Measurements from ENCODE around the gene RANBP2.

The RANBP2 gene

GRCh38 chr2:108778857-108779256 is 59.6 kb downstream of the RANBP2 start:
- DNase-seq (ENCODE audit: low read depth): no peak
- TF ChIP-seq, protein P1, sequence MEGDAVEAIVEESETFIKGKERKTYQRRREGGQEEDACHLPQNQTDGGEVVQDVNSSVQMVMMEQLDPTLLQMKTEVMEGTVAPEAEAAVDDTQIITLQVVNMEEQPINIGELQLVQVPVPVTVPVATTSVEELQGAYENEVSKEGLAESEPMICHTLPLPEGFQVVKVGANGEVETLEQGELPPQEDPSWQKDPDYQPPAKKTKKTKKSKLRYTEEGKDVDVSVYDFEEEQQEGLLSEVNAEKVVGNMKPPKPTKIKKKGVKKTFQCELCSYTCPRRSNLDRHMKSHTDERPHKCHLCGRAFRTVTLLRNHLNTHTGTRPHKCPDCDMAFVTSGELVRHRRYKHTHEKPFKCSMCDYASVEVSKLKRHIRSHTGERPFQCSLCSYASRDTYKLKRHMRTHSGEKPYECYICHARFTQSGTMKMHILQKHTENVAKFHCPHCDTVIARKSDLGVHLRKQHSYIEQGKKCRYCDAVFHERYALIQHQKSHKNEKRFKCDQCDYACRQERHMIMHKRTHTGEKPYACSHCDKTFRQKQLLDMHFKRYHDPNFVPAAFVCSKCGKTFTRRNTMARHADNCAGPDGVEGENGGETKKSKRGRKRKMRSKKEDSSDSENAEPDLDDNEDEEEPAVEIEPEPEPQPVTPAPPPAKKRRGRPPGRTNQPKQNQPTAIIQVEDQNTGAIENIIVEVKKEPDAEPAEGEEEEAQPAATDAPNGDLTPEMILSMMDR (IDR thresholded peaks at IDR 0.05; ENCODE audit: insufficient read depth, low read depth, low read length, missing control alignments): no peak
- H3K4me3 ChIP-seq (ENCODE audit: low read depth, low read length): no peak overlapping the region

GRCh38 chr2:108786008-108786353 is 66.7 kb downstream of the RANBP2 start:
- DNase-seq (ENCODE audit: low read depth): no peak
- H3K4me3 ChIP-seq (ENCODE audit: low read depth, low read length): peak overlapping the region; percentile 66
- TF ChIP-seq, protein P1 (IDR thresholded peaks at IDR 0.05; ENCODE audit: insufficient read depth, low read depth, low read length, missing control alignments): no peak

- DNase-seq (ENCODE audit: low read depth): peak; percentile 94
Observed at GRCh38 chr2:108786354-108787215, 67.3 kb downstream of the RANBP2 start, which contains the start of gene CCDC138. CCDC138 (plus strand) TSS chr2:108786771; CDS start chr2:108786823, 52 bp downstream.

DNA sequence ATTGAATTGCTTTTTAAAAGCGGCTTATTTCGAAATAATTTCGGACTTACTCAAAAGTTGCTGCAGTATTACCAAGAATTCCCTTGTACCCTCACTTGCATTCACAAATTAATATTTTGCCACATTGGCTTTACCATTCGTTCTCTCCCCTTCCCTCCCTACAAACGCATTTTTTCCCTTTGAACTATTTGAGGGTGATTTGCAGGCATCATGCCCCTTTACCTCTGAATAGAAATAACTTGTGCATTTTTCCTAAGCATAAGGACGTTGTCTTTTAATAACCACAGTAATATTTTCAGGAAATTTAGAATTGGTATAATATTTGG is 67.9 kb downstream of the RANBP2 start:
- TF ChIP-seq, protein P1 (IDR thresholded peaks at IDR 0.05; ENCODE audit: insufficient read depth, low read depth, low read length, missing control alignments): no peak
- no peak for DNase-seq (ENCODE audit: low read depth)

More at GRCh38 chr2:108786354-108787215, 67.3 kb downstream of the RANBP2 start, which contains the start of gene CCDC138:
- peak within 1 kb of the TSS; percentile 66 for H3K4me3 ChIP-seq (ENCODE audit: low read depth, low read length)
- TF ChIP-seq, protein P1 (IDR thresholded peaks at IDR 0.05; ENCODE audit: insufficient read depth, low read depth, low read length, missing control alignments): no peak

DNA sequence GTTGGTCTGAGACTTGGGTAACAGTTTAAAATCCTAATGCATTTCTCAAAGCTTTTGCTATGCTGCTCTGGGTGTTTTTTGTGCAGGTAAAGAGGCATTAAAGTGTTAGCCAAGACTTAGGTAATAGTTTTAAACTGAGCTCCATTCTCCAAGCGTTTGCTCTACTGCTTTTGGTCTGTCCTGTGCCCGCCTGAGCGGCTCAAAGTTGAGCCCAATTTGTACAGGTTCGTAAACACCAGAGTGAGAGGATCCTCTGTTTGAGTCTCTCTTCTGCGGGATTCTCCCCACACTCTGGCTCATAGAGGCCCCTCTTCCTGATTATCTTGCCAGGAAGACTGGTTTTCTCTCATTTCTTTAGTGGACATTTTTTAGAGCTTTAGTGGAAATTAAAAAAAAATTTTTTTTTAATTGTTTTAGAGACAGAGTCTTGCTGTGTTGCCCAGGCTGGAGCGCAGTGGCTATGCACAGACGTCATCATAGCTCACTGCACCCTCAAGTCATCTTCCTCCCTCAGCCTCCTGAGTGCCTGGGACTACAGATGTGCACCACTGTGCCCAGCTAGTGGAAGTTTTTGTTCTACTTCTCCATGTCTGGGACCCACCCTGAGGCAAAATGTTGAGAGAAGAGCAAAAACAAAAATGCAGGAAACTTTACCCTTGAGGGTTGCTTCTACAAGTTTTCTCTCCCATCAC is 83.9 kb downstream of the RANBP2 start:
- TF ChIP-seq, protein P1 (IDR thresholded peaks at IDR 0.05; ENCODE audit: insufficient read depth, low read depth, low read length, missing control alignments): no peak
- DNase-seq (ENCODE audit: low read depth): no peak

More for the DNA sequence above, 67.9 kb downstream of the RANBP2 start:
- peak overlapping the region; percentile 66 for H3K4me3 ChIP-seq (ENCODE audit: low read depth, low read length)

GRCh38 chr2:108805032-108805431 is 85.8 kb downstream of the RANBP2 start:
- DNase-seq (ENCODE audit: low read depth): no peak
- H3K4me3 ChIP-seq (ENCODE audit: low read depth, low read length): no peak overlapping the region
- TF ChIP-seq, protein P1 (IDR thresholded peaks at IDR 0.05; ENCODE audit: insufficient read depth, low read depth, low read length, missing control alignments): no peak

More for the DNA sequence above, 83.9 kb downstream of the RANBP2 start:
- no peak overlapping the region for H3K4me3 ChIP-seq (ENCODE audit: low read depth, low read length)

Data from GM12865 (cell line).